HG03139 (cell line): ENCODE results near the gene ANKDD1B.
"Not testable (repeated sequence)": the region's sequence is repeated elsewhere in the genome, so short reads cannot be mapped to it uniquely, and the experiment has no call there.

Experiments
- ATAC-seq: cut with Tn5 transposase; IDR thresholded peaks from one replicate; pipeline ENCODE4 v1.9.1; 2021; ENCODE audit not compliant: unreplicated experiment

Gene ANKDD1B

DNA sequence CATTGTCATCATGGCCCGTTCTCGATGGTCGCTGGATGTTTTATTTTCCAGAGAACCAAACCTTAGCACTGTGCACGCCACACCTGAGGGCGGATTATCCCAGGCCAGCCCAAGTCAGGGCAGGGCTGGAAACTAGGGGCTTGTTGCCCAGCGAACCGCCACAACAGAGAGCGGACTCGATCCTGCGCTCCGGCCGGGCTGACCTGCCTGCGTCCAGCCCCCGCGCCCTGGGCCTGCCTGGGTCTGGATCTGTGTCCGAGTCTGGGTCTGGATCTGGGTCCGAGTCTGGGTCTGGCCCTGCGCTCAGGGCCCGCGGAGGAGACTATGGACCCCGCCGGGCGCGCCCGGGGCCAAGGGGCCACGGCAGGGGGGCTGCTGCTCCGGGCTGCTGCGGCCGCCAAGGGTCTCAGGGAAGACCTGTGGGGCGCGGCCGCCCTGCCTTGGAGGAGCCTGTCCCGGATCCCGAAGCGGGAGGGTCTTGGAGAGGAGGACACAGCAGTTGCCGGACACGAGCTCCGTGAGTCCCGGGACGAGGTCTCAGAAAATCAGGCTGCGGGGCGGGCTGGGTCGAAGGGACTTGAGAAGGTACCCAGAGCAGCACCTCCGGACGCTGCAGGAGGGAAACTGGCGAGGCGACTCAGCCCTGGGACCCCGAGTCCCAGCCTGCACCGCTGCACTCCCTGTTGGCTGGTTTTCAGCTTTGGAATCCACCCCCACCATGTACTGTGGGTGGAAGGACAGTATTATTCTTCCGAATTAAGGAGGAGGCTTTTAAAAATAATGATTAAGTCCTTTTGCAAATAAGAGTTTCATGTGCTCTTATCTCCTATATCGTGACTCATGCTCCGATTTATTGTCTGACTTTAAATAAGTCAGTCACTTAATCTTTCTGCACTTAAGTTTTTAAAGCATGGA is at the start of gene ANKDD1B:
Gene ANKDD1B, plus strand, starts transcription at position 143 of the 915 bp plus-strand sequence. Its CDS starts 182 bp downstream, at position 325.
- no peak for ATAC-seq

DNA sequence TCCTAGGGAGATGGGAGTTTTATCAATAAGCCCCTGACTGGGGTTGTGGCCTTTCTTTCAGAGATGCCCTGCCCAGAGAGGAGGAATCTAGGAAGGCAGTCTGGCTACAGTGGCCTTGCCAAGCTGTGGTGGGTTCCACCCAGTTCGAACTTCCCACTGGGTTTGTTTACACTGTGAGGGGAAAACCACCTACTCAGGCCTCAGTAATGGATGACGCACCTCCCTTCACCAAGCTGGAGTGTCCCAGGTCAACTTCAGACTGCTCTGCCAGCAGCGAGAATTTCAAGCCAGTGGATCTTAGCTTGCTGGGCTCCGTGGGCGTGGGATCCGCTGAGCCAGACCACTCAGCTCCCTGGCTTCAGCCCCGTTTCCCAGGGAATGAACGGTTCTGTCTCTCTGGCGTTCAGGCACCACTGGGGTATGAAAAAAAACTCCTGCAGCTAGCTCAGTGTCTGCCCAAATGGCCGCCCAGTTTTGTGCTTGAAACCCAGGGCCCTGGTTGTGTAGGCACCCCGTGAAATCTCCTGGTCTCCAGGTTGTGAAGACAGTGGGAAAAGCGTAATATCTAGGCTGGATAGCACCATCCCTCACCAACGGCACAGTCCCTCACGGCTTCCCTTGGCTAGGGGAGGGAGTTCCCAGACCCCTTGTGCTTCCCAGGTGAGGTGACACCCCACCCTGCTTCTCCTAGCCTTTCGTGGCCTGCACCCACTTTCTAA is 45.1 kb upstream of the ANKDD1B start:
- not testable (repeated sequence) for ATAC-seq

DNA sequence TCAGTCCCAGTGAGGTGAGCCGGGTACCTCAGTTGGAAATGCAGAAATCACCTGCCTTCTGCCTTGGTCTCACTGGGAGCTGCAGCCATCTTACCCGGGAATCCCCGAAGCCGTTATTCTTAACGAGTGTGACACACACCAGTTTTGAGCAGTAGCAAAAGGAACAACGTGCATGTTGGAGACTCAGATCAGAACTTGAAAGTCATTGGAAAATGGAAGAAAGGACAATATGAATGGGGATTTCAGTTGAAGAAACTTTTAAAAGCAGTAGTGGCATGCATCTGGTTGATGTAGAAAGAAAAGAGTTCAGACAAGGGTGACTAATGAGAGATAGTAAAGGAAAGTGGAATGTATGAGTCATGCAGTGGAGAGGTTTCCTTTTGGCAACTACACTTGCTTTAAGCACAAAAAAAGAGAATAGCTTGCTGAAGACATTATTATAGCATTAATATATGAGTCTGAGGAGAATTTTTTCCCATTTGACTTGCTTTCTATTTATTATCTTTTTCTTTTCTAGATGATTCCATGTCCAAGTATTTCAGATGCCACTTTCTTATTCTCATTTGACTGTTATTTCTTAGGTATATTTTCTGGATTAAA is 44.4 kb upstream of the ANKDD1B start:
- peak; percentile 83 for ATAC-seq

DNA sequence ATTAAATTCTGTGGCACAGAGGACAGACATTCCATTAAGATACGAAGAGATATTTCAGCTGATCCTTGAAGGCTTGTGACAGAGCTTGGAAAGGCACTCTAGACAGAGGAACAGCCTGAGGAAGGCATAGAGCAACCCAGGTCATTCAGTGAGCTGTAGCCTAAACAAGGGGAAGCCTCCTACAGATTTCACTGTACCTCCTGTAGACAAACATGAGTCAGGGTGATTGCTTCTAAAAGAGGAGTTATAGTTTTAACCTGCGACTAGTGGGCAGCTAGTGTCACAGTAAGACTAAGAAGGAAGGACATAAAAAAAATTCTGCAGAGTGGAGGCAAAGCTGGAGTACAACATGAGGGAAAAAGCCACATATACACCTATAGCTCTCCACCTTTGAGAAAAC is 43.5 kb upstream of the ANKDD1B start:
- no peak for ATAC-seq

DNA sequence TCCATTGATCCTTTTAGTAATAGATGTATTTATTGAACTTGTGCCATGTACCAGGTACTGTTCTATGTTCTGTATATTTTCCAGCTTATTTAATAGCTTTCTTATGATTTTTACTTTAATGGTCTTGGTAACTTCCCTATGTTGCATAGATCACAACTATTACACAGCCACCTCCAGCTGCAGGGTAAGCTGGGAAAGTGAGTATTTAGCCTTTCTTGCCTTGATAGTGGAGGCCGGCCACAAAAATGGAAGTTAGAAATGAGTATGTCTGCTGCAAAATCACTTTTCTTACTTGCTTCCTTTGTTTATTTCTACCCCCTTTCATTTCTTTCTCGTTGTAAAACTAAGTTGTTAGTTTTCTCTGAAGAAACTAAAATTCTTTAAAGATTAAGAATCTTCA is 43.1 kb upstream of the ANKDD1B start:
- ATAC-seq, result no peak

DNA sequence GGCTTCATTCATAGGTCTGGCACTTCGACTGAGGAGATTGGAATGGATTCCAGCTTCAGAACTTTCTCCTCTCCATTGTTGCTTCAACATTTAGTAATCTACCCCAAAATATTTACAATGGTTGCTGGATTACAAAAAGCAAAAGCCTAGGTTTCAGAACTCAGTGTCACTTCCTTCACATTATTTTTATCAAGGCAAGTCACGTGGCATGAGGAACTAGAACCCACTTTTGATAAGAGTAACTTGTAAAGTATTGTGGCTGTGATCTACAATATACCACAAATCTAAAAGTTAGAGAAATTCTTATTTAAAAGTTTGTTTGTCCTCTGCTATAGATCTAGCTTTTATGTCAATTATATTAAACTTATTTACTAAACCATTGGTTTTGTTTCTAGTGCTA is 39.7 kb upstream of the ANKDD1B start:
- no peak for ATAC-seq

DNA sequence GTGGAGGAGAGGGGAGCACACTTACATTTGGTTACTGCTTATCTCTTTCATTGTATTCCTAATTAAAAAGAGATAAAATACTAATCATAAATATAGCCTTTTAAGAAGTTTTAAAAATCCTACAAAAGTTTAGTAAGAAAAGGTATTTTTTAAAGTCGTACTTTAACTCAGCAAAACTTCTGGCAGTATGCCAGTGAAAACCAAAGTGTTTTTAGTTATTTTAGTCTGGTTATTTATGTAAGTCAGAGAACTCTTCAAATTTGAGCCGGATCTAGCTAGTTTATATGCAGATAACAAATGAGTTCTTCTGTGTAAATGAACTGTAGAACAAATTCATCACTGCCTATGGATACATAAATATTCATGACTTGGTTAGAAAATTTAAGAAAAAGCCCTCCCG is 36.5 kb upstream of the ANKDD1B start:
- no peak for ATAC-seq

DNA sequence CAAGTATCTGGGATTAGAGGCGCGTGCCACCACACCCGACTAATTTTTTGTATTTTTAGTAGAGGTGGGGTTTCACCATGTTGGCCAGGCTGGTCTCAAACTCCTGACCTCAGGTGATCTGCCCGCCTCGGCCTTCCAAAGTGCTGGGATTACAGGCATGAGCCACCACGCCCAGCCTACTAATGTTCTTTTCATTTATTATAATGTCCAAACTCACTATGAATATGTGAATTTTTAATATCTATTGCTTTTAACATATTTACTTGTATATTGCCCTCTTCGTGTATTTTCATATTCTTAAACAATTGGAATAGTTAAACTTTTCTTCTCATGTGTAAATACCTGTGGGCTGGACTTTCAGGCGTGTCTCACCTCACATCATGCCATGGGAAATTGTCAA is 33.0 kb upstream of the ANKDD1B start:
- ATAC-seq, result not testable (repeated sequence)

DNA sequence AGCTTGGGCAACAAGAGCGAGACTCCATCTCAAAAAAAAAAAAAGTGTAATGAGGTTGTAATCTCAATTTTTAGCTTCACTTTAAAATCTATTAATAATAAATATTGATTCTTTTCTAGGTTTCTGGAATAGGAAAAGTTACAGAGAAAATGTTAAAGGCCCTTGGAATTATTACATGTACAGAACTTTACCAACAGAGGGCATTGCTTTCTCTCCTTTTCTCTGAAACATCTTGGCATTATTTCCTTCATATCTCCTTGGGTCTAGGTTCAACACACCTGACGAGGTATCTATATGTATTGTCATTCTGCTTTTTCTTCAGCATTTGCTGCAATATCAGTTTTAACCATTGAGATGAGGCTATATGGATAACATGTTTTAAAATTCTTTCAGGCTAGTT is 26.6 kb upstream of the ANKDD1B start:
- no peak for ATAC-seq

DNA sequence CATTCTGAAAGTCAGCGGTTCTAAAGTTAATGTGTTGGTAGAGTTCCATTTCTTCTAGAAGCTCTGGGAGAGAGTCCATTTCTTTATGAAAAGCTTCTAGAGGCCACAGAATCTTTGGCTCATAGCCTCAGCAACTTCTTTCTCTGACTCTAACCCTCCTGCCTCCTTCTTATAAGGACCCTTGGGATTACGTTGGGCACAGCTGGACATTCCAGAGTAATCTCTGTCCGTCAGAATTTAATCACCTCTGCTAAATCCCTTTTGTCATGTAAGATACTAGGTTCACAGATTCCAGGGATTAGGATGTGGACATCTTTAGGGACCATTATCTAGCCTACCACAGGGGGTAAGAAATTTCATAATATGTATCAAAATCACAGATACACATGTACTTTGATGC is 22.6 kb upstream of the ANKDD1B start:
- no peak for ATAC-seq

DNA sequence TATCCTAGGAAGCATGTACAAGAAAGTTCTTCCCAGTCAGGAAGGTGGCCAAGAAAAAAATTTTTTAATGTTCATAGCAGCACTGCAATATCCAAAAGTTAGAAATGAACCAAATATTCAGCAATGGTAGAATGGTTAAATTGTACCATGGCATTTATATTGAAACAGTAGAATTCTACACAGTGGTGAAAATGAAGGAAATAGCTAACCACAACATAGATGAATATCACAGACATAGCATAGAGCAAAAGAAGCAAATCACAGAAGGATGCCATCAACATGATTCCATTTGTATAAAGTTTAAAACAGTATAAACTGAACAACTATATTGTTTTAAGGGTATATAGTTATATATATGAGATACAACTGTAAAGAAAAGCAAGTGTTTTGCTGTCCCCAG is 10.7 kb upstream of the ANKDD1B start:
- ATAC-seq, result no peak

DNA sequence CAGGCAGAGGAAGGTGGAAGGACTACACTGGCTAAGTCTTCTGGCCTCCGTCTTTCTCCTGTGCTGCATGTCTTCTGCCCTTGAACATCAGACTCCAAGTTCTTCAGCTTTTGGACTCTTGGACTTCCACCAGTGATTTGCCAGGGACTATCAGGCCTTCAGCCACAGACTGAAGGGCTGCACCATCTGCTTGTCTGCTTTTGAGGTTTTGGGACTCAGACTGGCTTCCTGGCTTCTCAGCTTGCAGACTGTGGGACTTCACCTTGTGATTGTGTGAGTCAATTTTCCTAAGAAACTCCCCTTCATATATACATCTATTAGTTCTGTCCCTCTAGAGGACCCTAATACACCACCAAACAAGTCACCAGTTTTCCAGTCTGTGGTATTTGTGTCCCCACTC is 9.7 kb upstream of the ANKDD1B start:
- ATAC-seq, result no peak

DNA sequence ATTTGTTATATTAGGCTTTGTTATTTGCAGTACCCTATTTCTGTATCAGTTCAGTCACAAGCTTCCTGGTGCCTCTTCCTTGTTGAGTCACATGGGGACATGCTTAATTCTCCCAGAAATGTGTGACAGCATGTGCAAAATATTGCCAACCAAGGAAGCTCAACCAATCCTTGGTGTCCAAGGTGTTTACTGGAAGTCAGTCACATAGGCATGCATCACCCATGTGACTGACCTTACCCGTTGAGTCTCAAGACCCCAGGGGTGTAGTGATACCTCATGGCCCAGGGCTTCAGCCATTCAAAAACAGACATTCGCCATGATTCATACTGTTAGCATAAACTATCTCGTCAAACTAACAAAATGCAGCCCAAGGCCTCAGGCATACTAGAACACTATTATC is 9.3 kb upstream of the ANKDD1B start:
- no peak for ATAC-seq

DNA sequence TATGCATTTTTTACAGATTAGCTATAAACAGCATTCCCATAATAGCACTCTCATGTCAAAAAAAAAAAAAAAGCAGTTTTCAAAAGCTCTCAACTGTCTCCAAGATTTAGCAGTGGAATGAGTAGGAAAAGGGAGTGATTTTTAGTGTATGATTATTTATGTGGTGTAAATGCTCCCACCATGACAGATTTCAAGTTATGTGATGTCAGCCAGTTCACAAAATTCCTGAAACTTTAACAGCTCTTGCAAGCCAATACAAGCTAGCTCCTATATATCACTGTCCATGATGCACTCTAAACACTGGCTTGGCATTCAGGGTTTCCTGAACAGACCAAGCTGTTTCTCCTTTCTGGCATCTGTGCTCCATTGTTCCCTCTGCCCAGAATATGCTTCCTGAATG is 7.9 kb upstream of the ANKDD1B start:
- ATAC-seq, result no peak

DNA sequence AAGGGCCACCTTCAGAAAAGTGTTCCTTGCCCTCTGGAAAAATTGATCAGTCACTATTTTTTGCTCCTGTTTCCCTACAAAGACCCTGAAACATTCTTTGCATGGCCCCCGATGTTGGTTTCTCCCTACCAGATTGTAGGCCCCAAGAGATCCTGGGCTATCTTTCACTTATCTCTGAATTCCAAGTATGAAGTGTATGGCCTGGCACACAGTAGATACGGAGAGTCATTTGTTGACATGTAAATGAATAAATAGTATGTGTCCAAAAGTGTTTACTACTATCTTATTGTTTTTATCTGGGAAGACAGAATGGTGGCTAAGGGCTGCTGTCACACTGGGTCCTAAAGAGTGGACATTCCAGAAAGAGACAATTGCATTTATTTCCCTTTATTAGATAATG is 7.4 kb upstream of the ANKDD1B start:
- ATAC-seq, result no peak

DNA sequence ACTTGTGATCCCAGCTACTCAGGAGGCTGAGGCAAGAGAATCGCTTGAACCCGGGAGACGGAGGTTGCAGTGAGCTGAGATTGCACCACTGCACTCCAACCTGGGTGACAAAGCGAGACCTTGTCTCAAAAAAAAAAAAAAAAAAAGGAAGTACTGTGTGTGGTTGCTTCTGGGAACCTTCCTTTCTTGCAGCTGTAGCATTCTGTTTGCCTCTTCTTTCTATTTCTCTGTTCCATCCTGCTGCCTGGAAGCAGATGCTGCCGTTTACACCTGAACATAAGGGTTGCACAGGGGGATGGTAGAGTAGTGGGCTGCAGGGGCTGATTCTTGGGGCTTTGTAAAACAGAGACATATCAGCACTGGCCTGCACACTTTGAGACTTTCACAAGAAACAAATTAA is 3.9 kb upstream of the ANKDD1B start:
- ATAC-seq, result not testable (repeated sequence)

DNA sequence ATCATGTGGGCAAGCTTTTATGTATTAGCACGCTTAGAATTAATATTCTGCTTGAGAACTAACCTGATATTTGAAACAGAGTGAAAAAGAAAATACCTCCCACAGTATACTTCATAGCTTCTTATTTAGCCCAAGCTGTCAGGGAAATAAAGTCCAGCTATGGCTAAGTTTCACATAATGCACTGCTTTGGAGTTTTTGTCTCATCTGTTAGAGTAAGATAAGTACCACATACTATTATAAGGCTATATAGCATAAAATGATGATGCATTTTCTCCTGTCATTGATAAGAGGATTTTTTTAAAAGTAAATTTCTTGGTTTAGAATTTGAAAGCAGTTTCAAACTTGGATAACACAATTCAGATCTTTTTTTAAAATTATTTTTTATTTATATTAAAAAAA is 2.4 kb upstream of the ANKDD1B start:
- no peak for ATAC-seq

DNA sequence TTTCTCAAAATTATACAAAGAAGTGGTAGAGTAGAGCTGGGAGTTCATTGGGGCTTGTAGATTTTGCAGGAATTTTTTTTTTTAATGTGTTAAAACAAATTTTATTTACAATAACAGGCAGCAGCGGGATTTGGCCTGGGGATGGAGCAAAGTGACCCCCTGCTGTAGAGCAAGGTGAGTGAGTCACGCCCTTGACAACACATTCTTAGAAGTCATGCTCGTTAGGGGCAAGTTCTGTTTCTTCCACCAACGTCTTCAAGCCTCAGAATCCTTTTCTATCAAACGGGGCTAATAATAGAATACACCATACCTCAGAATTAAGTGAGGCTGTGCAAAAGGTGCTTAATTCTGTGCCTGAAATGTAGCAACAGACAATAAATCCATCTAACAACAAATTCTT is 1.1 kb upstream of the ANKDD1B start:
- ATAC-seq, result no peak

DNA sequence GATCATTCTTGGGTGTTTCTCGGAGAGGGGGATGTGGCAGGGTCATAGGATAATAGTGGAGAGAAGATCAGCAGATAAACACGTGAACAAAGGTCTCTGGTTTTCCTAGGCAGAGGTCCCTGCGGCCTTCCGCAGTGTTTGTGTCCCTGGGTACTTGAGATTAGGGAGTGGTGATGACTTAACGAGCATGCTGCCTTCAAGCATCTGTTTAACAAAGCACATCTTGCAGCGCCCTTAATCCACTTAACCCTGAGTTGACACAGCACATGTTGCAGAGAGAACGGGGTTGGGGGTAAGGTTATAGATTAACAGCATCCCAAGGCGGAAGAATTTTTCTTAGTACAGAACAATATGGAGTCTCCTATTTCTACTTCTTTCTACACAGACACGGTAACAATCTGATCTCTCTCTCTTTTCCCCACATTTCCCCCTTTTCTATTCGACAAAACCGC is 368 bp upstream of the ANKDD1B start:
- ATAC-seq, result not testable (repeated sequence)

DNA sequence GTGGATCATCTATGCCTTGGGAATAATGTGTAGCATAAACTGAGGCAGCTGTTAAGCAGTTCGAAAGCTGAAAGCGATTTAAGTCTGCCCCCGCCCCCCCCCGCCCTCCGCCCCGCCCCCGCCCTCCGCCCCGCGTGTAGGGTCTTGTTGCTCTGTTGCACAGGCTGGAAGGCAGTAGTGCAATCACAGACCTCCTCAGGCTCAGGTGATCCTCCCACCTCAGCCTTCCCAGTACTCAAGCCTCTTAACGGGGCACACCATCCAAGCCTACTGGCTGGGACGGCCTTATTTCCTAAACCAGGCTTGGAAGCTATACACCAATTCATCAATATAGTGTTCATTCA is 945 bp downstream of the ANKDD1B start:
- no peak for ATAC-seq

DNA sequence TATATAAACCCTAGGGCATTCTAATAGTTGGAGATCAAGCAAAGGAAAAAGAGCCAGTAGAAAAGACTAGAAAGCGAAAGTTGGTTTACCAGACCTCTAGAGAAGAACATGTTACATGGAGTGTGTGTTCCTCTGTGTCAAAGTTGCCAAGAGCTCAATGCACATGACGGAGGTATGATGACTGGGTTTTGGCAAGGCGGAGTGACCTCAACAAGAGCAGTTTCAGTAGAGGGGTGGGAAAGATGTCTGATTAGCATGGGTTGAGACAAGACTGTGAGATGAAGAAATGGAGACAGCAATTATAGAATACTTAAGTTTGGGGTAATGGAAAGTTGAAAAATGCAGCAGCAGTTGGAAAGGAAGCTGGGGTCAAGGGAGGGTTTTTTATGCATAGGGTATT is 1.6 kb downstream of the ANKDD1B start:
- ATAC-seq, result no peak

DNA sequence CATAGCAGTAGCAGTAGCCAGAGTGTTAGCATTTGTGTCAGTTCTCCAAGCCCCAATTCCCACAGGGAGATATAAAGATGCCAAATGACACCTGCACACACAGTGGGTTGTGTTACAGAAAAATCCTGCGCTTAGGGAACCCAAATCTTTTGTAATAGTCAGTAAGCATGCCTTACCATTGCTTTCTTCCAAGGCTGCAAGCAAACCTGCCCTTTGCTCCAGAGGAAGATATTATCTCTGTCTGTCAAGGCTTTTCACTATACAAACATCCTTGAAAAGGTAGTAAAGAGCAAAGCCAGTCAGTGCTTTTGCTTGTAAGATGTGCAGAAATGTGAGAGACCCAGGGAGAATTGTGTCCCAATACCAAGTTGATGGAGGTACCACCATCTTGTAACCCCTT is 2.9 kb downstream of the ANKDD1B start:
- ATAC-seq, result no peak
